DOHH2 (cell line): ENCODE measurements around the gene CPNE1.

Experiments
- EZH2phosphoT487 ChIP-seq: fragments of 200-600 bp; sonication (generic); IDR thresholded peaks from 2 replicates; pipeline ENCODE4 v1.6.1; 2017; ENCODE audit warnings: borderline replicate concordance, mild to moderate bottlenecking, antibody characterized with exemption, low read length, moderate library complexity, mixed read lengths
- TF ChIP-seq, protein P1 (sequence below): fragments of 200-600 bp; sonication (generic); IDR thresholded peaks from one replicate; pipeline ENCODE4 v1.5.1; 2014; ENCODE audit warnings: antibody characterized with exemption, mild to moderate bottlenecking, low read depth, low read length; ENCODE audit not compliant: poor library complexity, severe bottlenecking

GRCh38 chr20:35611482-35611881 is 53.2 kb downstream of the CPNE1 start:
- TF ChIP-seq, protein P1, sequence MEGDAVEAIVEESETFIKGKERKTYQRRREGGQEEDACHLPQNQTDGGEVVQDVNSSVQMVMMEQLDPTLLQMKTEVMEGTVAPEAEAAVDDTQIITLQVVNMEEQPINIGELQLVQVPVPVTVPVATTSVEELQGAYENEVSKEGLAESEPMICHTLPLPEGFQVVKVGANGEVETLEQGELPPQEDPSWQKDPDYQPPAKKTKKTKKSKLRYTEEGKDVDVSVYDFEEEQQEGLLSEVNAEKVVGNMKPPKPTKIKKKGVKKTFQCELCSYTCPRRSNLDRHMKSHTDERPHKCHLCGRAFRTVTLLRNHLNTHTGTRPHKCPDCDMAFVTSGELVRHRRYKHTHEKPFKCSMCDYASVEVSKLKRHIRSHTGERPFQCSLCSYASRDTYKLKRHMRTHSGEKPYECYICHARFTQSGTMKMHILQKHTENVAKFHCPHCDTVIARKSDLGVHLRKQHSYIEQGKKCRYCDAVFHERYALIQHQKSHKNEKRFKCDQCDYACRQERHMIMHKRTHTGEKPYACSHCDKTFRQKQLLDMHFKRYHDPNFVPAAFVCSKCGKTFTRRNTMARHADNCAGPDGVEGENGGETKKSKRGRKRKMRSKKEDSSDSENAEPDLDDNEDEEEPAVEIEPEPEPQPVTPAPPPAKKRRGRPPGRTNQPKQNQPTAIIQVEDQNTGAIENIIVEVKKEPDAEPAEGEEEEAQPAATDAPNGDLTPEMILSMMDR, result no peak
- no peak for TF ChIP-seq EZH2phosphoT487
